ENCODE measurements around the gene HHATL.

HHATL gene

DNA sequence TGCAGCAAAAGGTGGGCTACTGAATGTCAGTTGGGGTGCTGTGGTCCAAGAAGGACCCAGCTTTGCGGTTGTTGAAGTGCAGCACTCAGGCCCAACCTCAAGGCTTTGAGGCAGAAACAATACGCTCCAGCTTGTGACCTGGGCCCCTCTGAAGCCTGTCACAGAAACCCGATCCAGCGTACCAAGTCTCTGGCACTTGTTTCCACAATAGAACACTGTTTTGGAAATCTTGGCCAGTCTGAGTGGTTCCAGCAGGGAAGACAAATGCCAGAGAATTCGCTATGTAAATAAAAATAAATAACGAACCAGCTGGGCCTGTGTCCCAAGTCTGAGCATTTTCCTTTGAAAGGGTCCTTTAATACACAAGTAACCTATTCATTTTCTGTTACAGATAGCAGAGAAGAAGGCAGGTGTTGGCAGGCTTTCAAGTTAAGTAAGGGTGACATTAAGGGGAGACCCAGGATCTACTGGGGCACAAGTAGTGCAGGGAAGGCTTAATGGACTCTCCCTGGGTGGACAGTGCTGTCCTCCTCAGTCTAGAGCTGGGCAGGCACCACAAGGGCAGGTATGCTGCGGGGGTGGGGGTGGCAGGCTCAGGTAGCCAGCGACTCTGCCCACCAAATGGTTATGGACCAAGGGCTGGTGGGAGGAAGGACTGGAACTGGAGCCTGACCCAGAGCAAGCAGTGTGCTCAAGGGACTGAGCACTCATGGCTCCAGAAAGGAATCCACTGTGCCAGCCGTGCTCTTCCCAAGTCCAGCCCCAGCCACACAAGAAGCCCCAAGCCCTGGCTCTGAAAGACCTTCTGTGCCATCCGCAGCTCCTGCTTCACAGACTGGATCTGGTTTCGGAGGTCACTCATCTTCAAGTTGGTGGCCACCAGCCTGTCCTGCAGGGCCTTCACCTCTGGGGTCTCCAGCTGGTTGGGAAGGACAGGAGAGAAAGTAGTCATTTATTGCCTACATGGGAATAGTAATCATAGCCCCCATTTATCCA lies 44.2 kb upstream of the HHATL start:
- no peak overlapping the region for H3K4me3 ChIP-seq (ENCODE audit: low read length)
- DNase-seq (ENCODE audit: low read depth) = no peak
- TF ChIP-seq, protein P1, sequence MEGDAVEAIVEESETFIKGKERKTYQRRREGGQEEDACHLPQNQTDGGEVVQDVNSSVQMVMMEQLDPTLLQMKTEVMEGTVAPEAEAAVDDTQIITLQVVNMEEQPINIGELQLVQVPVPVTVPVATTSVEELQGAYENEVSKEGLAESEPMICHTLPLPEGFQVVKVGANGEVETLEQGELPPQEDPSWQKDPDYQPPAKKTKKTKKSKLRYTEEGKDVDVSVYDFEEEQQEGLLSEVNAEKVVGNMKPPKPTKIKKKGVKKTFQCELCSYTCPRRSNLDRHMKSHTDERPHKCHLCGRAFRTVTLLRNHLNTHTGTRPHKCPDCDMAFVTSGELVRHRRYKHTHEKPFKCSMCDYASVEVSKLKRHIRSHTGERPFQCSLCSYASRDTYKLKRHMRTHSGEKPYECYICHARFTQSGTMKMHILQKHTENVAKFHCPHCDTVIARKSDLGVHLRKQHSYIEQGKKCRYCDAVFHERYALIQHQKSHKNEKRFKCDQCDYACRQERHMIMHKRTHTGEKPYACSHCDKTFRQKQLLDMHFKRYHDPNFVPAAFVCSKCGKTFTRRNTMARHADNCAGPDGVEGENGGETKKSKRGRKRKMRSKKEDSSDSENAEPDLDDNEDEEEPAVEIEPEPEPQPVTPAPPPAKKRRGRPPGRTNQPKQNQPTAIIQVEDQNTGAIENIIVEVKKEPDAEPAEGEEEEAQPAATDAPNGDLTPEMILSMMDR (IDR thresholded peaks at IDR 0.05; ENCODE audit: insufficient read depth, low read depth, low read length, missing control alignments) = no peak

DNA sequence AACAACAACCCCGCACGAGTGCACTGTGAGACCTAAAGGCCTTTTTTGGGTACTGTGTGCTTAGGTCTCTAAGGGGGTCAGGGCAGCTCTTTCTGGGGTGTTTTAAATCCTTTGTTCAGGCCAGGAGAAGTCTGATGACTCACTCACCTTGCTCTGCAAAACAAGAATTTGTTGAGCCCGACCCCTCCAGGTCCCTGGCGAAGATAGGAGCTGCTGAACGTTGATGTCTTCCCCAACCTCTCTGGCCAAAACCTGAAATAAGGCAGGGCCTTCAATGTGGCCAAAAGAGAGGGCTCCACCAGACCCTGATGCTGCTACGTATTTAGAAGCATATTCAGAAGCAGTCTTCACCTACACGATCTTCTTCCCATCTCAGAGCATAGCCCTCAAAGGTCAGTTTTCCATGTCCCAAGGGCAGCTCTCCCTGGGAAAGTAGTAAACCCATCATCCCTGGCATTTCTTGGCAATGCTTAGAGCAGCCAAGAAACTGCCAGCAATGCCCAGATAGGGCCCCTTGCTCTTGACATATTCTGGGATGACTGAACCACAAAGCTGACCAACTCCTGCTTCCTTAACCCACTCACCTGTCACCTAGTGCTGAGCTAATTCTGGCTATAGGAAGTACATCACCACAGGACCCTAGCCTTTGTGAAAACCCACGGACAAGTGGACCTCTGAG lies 43.3 kb upstream of the HHATL start:
- no peak overlapping the region for H3K4me3 ChIP-seq (ENCODE audit: low read length)
- no peak for DNase-seq (ENCODE audit: low read depth)
- TF ChIP-seq, protein P1 (IDR thresholded peaks at IDR 0.05; ENCODE audit: insufficient read depth, low read depth, low read length, missing control alignments) = no peak

DNA sequence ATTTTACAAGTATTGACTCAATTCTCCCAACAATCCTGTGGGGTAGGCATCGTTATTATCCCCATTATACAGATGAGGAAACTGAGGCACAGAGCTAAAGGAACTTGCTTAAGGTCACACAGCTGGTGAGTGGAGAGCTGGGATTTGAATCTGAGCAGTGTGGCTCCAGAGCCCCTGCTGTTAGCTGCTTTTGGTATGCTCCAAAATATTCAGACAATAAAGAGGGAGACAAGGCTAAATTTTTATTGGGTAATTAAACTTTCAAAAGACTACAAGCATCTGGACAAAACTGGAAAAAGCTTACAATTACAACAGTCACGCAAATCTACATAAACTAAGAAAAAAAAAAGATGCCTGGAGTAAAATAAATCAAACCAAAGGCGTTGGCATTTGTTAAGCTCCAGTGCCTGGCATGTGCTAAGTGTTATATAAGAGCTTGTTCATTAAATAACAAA lies 42.7 kb upstream of the HHATL start:
- no peak for DNase-seq (ENCODE audit: low read depth)
- TF ChIP-seq, protein P1 (IDR thresholded peaks at IDR 0.05; ENCODE audit: insufficient read depth, low read depth, low read length, missing control alignments) = no peak
- H3K4me3 ChIP-seq (ENCODE audit: low read length) = no peak overlapping the region

DNA sequence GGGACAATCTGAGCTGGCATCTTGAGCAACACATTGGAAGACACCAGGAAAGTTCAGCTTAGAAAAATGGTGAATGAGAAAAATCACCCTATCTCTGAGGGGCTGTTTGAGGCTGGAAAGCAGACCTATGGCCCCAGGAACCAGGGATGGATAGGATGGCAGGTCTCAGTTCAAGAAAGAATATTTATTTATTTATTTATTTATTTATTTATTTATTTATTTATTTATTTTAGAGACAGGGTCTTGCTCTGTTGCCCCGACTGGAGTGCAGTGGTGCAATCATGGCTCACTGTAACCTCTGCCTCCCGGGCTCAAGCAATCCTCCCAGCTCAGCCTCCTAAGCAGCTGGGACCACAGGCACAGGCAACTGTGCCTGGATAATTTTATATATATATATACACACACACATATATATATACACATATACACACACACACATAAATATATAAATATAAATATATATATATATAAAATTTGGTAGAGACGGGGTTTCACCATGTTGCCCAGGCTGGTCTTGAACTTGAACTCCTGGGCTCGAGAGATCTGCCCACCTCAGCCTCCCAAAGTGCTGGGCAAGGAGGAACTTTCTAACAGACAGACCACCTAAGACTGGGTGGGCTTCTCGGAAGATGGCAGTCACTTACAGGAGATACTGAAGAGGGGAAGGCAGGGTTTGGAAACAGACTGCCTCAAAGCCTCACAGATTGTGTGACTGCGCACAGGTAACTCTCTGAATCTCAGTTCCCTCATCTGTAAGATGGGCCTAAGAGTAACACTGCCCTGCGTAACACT lies 40.8 kb upstream of the HHATL start:
- TF ChIP-seq, protein P1 (IDR thresholded peaks at IDR 0.05; ENCODE audit: insufficient read depth, low read depth, low read length, missing control alignments) = no peak
- no peak overlapping the region for H3K4me3 ChIP-seq (ENCODE audit: low read length)
- DNase-seq (ENCODE audit: low read depth) = no peak

DNA sequence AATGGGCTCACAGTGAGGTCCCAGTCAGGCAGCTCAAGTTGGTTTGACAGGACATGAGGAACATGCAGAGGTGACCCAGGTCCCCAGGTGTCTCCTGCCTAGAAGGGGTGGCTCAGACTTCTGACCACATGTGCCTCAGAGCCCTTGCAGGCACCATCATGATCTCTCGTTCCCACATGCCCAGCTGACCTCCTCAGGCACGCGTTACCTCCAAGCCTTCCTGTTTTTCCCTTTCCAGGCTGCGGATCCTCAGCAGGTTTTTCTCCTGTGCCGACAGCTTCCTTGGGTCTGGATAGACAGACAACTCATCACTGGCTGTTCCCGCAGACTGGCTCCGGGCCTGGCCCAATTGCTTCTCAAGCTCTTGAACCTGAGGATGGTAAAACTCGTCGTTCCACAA lies 40.1 kb upstream of the HHATL start:
- TF ChIP-seq, protein P1 (IDR thresholded peaks at IDR 0.05; ENCODE audit: insufficient read depth, low read depth, low read length, missing control alignments) = no peak
- DNase-seq (ENCODE audit: low read depth) = no peak
- no peak overlapping the region for H3K4me3 ChIP-seq (ENCODE audit: low read length)

DNA sequence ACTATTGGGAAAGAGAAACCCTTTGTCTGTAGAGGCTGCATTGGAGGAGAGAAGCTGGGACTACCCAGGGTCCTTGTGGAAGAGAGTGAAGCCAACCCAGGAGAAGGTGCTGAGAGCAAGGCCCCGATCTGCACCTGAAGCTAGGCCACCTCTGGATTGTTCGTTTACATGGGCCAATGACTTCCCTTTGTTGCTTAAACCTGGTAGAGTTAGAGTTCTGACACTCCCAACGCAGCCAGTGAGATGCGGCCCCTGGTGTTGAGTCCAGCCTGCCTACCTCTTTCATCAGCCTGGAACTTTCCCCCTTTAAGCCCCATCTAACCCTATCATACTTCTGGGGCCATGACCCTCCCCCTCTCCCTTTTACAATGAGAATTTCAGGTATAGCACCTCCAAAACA lies 39.7 kb upstream of the HHATL start:
- H3K4me3 ChIP-seq (ENCODE audit: low read length) = no peak overlapping the region
- TF ChIP-seq, protein P1 (IDR thresholded peaks at IDR 0.05; ENCODE audit: insufficient read depth, low read depth, low read length, missing control alignments) = no peak
- no peak for DNase-seq (ENCODE audit: low read depth)
